GM23248 (cell line): ENCODE measurements around the gene ZNF263.
"Not testable (repeated sequence)": the region's sequence is repeated elsewhere in the genome, so short reads cannot be mapped to it uniquely, and the experiment has no call there.

Source experiments
- EZH2 ChIP-seq: fragments of 200-600 bp; sonication (generic); IDR thresholded peaks from 2 replicates; pipeline ENCODE4 v1.6.1; 2018; ENCODE audit warnings: antibody characterized with exemption, mild to moderate bottlenecking; ENCODE audit not compliant: insufficient read depth, poor library complexity, severe bottlenecking
- EZH2phosphoT487 ChIP-seq: fragments of 200-600 bp; sonication (generic); IDR thresholded peaks from 2 replicates; pipeline ENCODE4 v1.6.1; 2018; ENCODE audit warnings: antibody characterized with exemption, moderate library complexity, mild to moderate bottlenecking, low read depth; ENCODE audit not compliant: insufficient read depth

DNA sequence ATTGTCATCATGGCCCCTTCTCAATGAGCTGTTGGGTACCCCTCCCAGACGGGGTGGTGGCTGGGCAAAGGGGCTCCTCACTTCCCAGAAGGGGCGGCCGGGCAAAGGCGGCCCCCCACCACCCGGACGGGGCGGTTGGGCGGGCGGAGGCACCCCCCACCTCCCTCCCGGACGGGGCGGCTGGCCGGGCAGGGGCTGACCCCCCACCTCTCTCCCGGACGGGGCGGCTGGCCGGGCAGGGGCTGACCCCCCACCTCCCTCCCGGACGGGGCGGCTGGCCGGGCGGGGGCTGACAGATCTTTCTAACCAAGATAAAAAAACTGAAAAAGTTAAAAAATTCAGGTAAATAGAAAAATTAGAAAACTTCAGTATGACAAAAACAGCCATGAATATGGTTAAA is 12.0 kb upstream of the ZNF263 start:
- TF ChIP-seq EZH2, EZH2phosphoT487: not testable (repeated sequence)
